Common myeloid progenitor, CD34-positive (primary cell): ENCODE measurements around the gene SYT1.

ENCODE experiments used
- CTCF ChIA-PET: fragments of 350-600 bp; sonication (Branson Sonifier 250); formaldehyde crosslinking; loops from one replicate; lab custom pipeline; 2021; ENCODE audit warnings: antibody characterized with exemption; lab: Charles Lee
- POLR2A ChIA-PET: fragments of 350-600 bp; sonication (Branson Sonifier 250); formaldehyde crosslinking; loops from one replicate; lab custom pipeline; 2021; ENCODE audit warnings: antibody characterized with exemption; lab: Charles Lee
- DNase-seq, 3 donors: peaks; one replicate each; pipeline versions ENCODE4 v3.0.0 to v3.0.0-alpha.2; 2013
- H3K27ac ChIP-seq, 2 experiments: 1 replicate in 1 of 2; 2 replicates in 1 of 2; pipeline ENCODE4 v1.7.0; 2013; ENCODE audit warnings: inconsistent platforms in 2 of 2, low read length in 2 of 2, mild to moderate bottlenecking in 2 of 2, low read depth in 1 of 2, moderate library complexity in 1 of 2; ENCODE audit not compliant: severe bottlenecking in 2 of 2, insufficient read depth in 1 of 2, poor library complexity in 1 of 2
- H3K27me3 ChIP-seq, 5 experiments: replicated peaks in 2 of 5; 1 replicate in 3 of 5; 2 replicates in 2 of 5; pipeline versions ENCODE4 v1.6.1 to v1.7.0; 2013; ENCODE audit warnings: low read length in 4 of 5, mild to moderate bottlenecking in 2 of 5, moderate library complexity in 2 of 5, inconsistent platforms in 1 of 5; ENCODE audit not compliant: insufficient read depth in 5 of 5, control insufficient read depth in 4 of 5
- H3K36me3 ChIP-seq, 4 experiments: 1 replicate in 2 of 4; 2 replicates in 2 of 4; pipeline versions ENCODE4 v1.6.1 to v1.7.0; 2013; ENCODE audit warnings: low read length in 3 of 4, control low read depth in 1 of 4, mild to moderate bottlenecking in 1 of 4; ENCODE audit not compliant: control insufficient read depth in 4 of 4, insufficient read depth in 4 of 4
- H3K4me1 ChIP-seq, 4 experiments: 1 replicate in 3 of 4; 2 replicates in 1 of 4; pipeline versions ENCODE4 v1.6.1 to v1.7.1; 2013; ENCODE audit warnings: low read length in 3 of 4, mild to moderate bottlenecking in 3 of 4, control low read depth in 1 of 4, inconsistent platforms in 1 of 4, moderate library complexity in 1 of 4; ENCODE audit not compliant: control insufficient read depth in 4 of 4, insufficient read depth in 4 of 4; ENCODE audit errors: control extremely low read depth in 1 of 4
- H3K4me3 ChIP-seq, 7 experiments: 1 replicate in 4 of 7; 2 replicates in 3 of 7; pipeline versions ENCODE4 v1.5.1 to v1.7.0; 2013; ENCODE audit warnings: mild to moderate bottlenecking in 7 of 7, low read length in 6 of 7, moderate library complexity in 6 of 7, inconsistent platforms in 2 of 7, low read depth in 2 of 7, control low read depth in 1 of 7; ENCODE audit not compliant: insufficient read depth in 4 of 7, control insufficient read depth in 1 of 7; ENCODE audit errors: extremely low read depth in 1 of 7
- H3K9me3 ChIP-seq, 5 experiments: 1 replicate in 4 of 5; 2 replicates in 1 of 5; pipeline versions ENCODE4 v1.6.1 to v1.7.1; 2013; ENCODE audit warnings: low read length in 4 of 5, mild to moderate bottlenecking in 2 of 5, inconsistent platforms in 1 of 5, low read depth in 1 of 5, moderate library complexity in 1 of 5; ENCODE audit not compliant: control insufficient read depth in 4 of 5, insufficient read depth in 2 of 5; ENCODE audit errors: control extremely low read depth in 1 of 5
- WGBS: methylation state at CpG from one replicate; pipeline ENCODE4 v1.1.5; 2013; ENCODE audit not compliant: insufficient coverage; 5-methylcytosine and 5-hydroxymethylcytosine counted together

Gene SYT1

GRCh38 chr12:79260923-79261322, 396.3 kb downstream of the SYT1 start:
- Histone ChIP-seq H3K4me3 (no peak overlapping the region), H3K27ac (no peak overlapping the region), H3K4me1 (no peaks in the 10 kb centered on the region), H3K9me3 (no peaks in the 10 kb centered on the region), H3K27me3 (no peaks in the 10 kb centered on the region), H3K36me3 (no peaks in the 10 kb centered on the region)
- POLR2A ChIA-PET: no interaction called here
- no peak for DNase-seq
- 100% methylated on average over 1 of the region's 2 CpGs for WGBS
- CTCF ChIA-PET: no interaction called here

- Histone ChIP-seq H3K4me1 (no peaks in the 10 kb centered on the region), H3K27me3 (no peaks in the 10 kb centered on the region), H3K36me3 (no peaks in the 10 kb centered on the region), H3K9me3 (no peaks in the 10 kb centered on the region), H3K27ac (no peak overlapping the region), H3K4me3 (no peak overlapping the region)
- no CpG with 5 or more reads among the region's 3 CpGs for WGBS
- ChIA-PET CTCF (interaction anchor here (0.6 kb wide), 1 partner anchor 1629 kb away, joined by 4 read pairs; no protein-coding TSS in a partner anchor), POLR2A (no interaction called here)
- DNase-seq: no peak
These were observed 398.4 kb downstream of the SYT1 start for GRCh38 chr12:79262938-79263337.

DNA sequence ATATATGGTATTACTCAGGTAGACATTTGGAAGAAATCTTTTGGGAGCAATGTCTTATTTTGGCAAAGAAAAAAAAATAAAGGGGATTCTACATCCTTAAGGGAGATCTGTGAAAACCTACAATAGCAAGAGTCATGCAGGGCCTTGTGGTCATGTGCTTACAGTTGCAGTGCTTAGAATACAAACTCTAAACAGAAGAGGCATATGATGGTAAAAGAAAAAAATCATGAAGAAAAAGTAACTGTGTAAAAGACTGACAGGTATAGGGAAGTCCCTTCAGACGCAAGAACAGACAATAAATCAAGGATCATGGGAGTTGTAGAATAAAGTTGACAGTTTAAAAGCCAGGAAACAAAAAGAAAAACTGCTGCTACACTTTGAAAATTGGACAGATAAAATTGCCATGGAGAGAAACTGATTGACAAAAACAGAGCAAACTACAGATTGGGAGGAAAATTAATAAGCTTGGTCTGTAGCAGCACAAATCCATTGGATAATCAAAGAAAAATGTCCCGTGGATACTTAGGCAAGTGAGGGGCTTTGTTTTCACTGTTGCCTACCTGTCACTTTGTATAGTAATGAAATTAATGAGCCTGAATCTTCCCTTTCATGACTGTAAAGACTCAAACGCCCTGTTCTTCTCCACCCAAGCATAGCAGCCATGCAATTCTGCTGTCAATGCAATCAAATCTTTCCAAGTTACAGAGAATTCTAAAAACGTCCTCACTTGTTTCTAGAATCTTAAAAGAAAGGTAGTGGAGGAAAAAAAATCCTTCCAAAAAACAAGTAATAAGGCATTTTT, 402.0 kb downstream of the SYT1 start:
- no peaks in the 10 kb centered on the region for H3K36me3 ChIP-seq
- ChIA-PET POLR2A (no interaction called here), CTCF (no interaction called here)
- WGBS: 47% methylated on average over 3 of the region's 4 CpGs
- no peaks in the 10 kb centered on the region for H3K4me1 ChIP-seq
- H3K27ac ChIP-seq: no peak overlapping the region
- no peaks in the 10 kb centered on the region for H3K27me3 ChIP-seq
- H3K9me3 ChIP-seq: no peaks in the 10 kb centered on the region
- no peak overlapping the region for H3K4me3 ChIP-seq
- DNase-seq: peak in 2 of 3 donors; percentile 0 to 6

- WGBS: 100% methylated on average over 2 of the region's 2 CpGs
These were observed 403.0 kb downstream of the SYT1 start for GRCh38 chr12:79267580-79267979.

GRCh38 chr12:79274501-79275064, 410.0 kb downstream of the SYT1 start:
- POLR2A ChIA-PET: no interaction called here

More at GRCh38 chr12:79267580-79267979, 403.0 kb downstream of the SYT1 start:
- Histone ChIP-seq H3K4me3 (no peak overlapping the region), H3K4me1 (no peaks in the 10 kb centered on the region), H3K27me3 (no peaks in the 10 kb centered on the region), H3K9me3 (no peaks in the 10 kb centered on the region), H3K36me3 (no peaks in the 10 kb centered on the region), H3K27ac (no peak overlapping the region)
- DNase-seq: no peak
- ChIA-PET CTCF (no interaction called here), POLR2A (no interaction called here)

DNA sequence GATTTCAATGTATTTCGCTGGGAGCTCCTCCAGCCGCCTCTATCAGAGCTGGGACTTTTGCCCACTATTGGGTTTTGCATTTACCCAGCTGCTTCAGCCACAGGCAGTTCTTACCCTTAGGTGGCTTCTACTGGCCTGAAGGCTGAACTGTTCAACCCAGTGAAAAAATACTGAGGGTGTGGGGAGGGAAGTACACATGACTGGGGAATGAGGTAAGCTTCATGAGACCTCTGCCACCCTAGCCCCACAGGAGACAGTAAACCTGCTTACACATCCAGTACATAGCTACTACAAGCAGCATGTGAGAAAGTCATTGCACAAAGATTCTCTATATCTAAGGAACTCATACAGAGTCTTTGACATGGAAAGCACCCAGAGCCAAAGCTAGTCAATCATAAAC, 411.1 kb downstream of the SYT1 start:
- Histone ChIP-seq H3K27me3 (no peaks in the 10 kb centered on the region), H3K4me3 (no peak overlapping the region), H3K4me1 (no peaks in the 10 kb centered on the region), H3K36me3 (no peaks in the 10 kb centered on the region), H3K9me3 (peaks cover 0 to 4% (median 0%) of the 10 kb centered on the region in 5 experiments), H3K27ac (no peak overlapping the region)
- WGBS: 100% methylated on average over 1 of the region's 2 CpGs
- POLR2A ChIA-PET: no interaction called here
- no peak for DNase-seq
- CTCF ChIA-PET: no interaction called here

More at GRCh38 chr12:79274501-79275064, 410.0 kb downstream of the SYT1 start:
- Histone ChIP-seq H3K9me3 (peaks cover 0 to 4% (median 0%) of the 10 kb centered on the region in 5 experiments), H3K4me1 (no peaks in the 10 kb centered on the region), H3K27me3 (no peaks in the 10 kb centered on the region), H3K27ac (no peak overlapping the region), H3K36me3 (no peaks in the 10 kb centered on the region), H3K4me3 (no peak overlapping the region)
- no peak for DNase-seq
- 86% methylated on average over 1 of the region's 4 CpGs for WGBS
- CTCF ChIA-PET: no interaction called here

DNA sequence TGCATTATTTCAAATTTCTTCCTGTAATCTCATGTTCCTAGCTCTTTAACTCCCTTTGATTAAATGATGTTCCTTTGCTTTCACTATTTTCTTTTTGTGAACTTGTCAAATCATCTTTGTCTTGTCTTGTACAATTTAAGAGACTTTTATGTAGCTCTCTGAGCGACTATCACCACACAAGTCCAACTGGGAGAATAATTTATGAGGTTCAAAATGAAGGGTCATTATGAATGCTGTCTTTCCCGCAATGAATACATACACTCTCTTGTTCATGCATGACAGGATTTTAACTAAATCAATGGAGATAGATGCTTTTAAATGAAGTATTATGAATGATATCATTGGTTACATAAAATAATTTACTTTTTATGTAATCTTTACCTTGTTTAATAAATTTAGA, 418.8 kb downstream of the SYT1 start:
- POLR2A ChIA-PET: no interaction called here
- Histone ChIP-seq H3K4me1 (no peaks in the 10 kb centered on the region), H3K27me3 (no peaks in the 10 kb centered on the region), H3K36me3 (no peaks in the 10 kb centered on the region), H3K9me3 (no peaks in the 10 kb centered on the region), H3K4me3 (no peak overlapping the region), H3K27ac (no peak overlapping the region)
- no CpG with 5 or more reads among the region's 2 CpGs for WGBS
- CTCF ChIA-PET: no interaction called here
- no peak for DNase-seq
